ENCODE results near the gene ADCY2. TPM values are rescaled to one million over a fixed set of nuclear protein-coding genes. Genes with fewer than 3 reads are reported as not detected.

Gene ADCY2
- total RNA-seq, 4 donors from 2014 or later, result 0.19 to 2.7 (median 0.59) TPM; not detected in 1

- H3K4me3 ChIP-seq, result peak overlapping the region; percentile 37 to 72 (median 49)
- intact Hi-C loops (cut with DNase I), result no loop called here
- no peak overlapping the region for H3K27ac ChIP-seq
- no peak for TF ChIP-seq CTCF (IDR thresholded peaks at IDR 0.05)
- no peak for TF ChIP-seq POLR2A (IDR thresholded peaks at IDR 0.05)
- H3K9me3 ChIP-seq, result no peaks in the 10 kb centered on the region
- whole genome bisulfite sequencing, 2 donors, result 5 to 8% methylated on average over 14 to 21 of the region's 44 CpGs
- H3K27me3 ChIP-seq, result peaks cover 0 to 54% (median 3%) of the 10 kb centered on the region in 4 donors
- no peaks in the 10 kb centered on the region for H3K36me3 ChIP-seq
- H3K4me1 ChIP-seq, result peaks cover 9 to 27% (median 19%) of the 10 kb centered on the region in 3 donors
- no peak for DNase-seq
Measured at GRCh38 chr5:7849681-7850394, 453.9 kb downstream of the ADCY2 start.

- DNase-seq, result no peak
- Histone ChIP-seq H3K4me1 (peaks cover 9 to 27% (median 19%) of the 10 kb centered on the region in 3 donors), H3K9me3 (no peaks in the 10 kb centered on the region), H3K4me3 (peak within 1 kb of the TSS; percentile 37 to 72 (median 49)), H3K36me3 (no peaks in the 10 kb centered on the region), H3K27me3 (peaks cover 0 to 46% (median 3%) of the 10 kb centered on the region in 4 donors), H3K27ac (no peak within 1 kb of the TSS)
- intact Hi-C loops (cut with DNase I), result no loop called here
- TF ChIP-seq POLR2A (IDR thresholded peaks at IDR 0.05) (no peak), CTCF (IDR thresholded peaks at IDR 0.05) (peak in 2 of 6 experiments; percentile 5 to 24)
- 0% methylated on average over 1 of the region's 76 CpGs; no CpG with 5 or more reads in 1 of the 2 donors for WGBS, 2 donors
Measured at GRCh38 chr5:7850395-7851239, 454.7 kb downstream of the ADCY2 start, which contains the start of gene CFAP90. TSS of gene CFAP90 (minus strand) at chr5:7851133. CDS start at chr5:7851021, 112 bp downstream.

GRCh38 chr5:7851240-7851592, 455.3 kb downstream of the ADCY2 start:
- no peak for TF ChIP-seq POLR2A (IDR thresholded peaks at IDR 0.05)
- no peak for TF ChIP-seq CTCF (IDR thresholded peaks at IDR 0.05)
- intact Hi-C loops (cut with DNase I), result no loop called here
- peaks cover 9 to 27% (median 19%) of the 10 kb centered on the region in 3 donors for H3K4me1 ChIP-seq
- H3K27ac ChIP-seq, result no peak overlapping the region
- DNase-seq, result no peak
- no peaks in the 10 kb centered on the region for H3K9me3 ChIP-seq
- H3K27me3 ChIP-seq, result peaks cover 0 to 40% (median 3%) of the 10 kb centered on the region in 4 donors
- WGBS, 2 donors, result 69 to 83% methylated on average over 7 to 11 of the region's 16 CpGs
- H3K4me3 ChIP-seq, result peak overlapping the region; percentile 37 to 72 (median 49)
- H3K36me3 ChIP-seq, result no peaks in the 10 kb centered on the region

GRCh38 chr5:7851617-7852289, 455.8 kb downstream of the ADCY2 start:
- TF ChIP-seq POLR2A (IDR thresholded peaks at IDR 0.05), result no peak
- TF ChIP-seq CTCF (IDR thresholded peaks at IDR 0.05), result no peak

More at GRCh38 chr5:7851617-7852289, 455.8 kb downstream of the ADCY2 start:
- Histone ChIP-seq H3K27ac (no peak overlapping the region), H3K36me3 (no peaks in the 10 kb centered on the region), H3K9me3 (no peaks in the 10 kb centered on the region), H3K4me1 (peaks cover 9 to 27% (median 19%) of the 10 kb centered on the region in 3 donors), H3K27me3 (peaks cover 0 to 40% (median 3%) of the 10 kb centered on the region in 4 donors), H3K4me3 (no peak overlapping the region)
- WGBS, 2 donors, result 86% methylated on average over 8 of the region's 8 CpGs
- intact Hi-C loops (cut with DNase I), result no loop called here
- no peak for DNase-seq

Measured in esophagus squamous epithelium (tissue), 5 donors.